NB4 (cell line): ENCODE results near the gene GPR21.

Experiments used
- DNase-seq: peaks from one replicate; pipeline ENCODE4 v3.0.0; 2010; ENCODE audit warnings: low read depth
- H3K4me3 ChIP-seq: one replicate; pipeline ENCODE4 v1.5.1; 2011; ENCODE audit warnings: mild to moderate bottlenecking, low read depth, low read length, moderate library complexity
- MYC ChIP-seq: IDR thresholded peaks from 2 replicates; pipeline ENCODE4 v1.6.1; 2011; ENCODE audit warnings: low read depth, low read length
- POLR2A ChIP-seq: IDR thresholded peaks from 2 replicates; pipeline ENCODE4 v1.6.1; 2011; ENCODE audit warnings: mild to moderate bottlenecking; ENCODE audit not compliant: insufficient read length; ENCODE audit errors: extremely low read depth
- TF ChIP-seq, protein P1 (sequence below): IDR thresholded peaks from one replicate; pipeline ENCODE4 v1.5.1; 2012; ENCODE audit warnings: low read depth, low read length
- TF ChIP-seq, protein P2 (sequence below): IDR thresholded peaks from 2 replicates; pipeline ENCODE4 v1.6.1; 2011; ENCODE audit warnings: low read depth, low read length

GPR21 gene

GRCh38 chr9:123053046-123053445 is 19.6 kb downstream of the GPR21 start:
- H3K4me3 ChIP-seq: no peak overlapping the region
- no peak for TF ChIP-seq MYC
- TF ChIP-seq, protein P1, sequence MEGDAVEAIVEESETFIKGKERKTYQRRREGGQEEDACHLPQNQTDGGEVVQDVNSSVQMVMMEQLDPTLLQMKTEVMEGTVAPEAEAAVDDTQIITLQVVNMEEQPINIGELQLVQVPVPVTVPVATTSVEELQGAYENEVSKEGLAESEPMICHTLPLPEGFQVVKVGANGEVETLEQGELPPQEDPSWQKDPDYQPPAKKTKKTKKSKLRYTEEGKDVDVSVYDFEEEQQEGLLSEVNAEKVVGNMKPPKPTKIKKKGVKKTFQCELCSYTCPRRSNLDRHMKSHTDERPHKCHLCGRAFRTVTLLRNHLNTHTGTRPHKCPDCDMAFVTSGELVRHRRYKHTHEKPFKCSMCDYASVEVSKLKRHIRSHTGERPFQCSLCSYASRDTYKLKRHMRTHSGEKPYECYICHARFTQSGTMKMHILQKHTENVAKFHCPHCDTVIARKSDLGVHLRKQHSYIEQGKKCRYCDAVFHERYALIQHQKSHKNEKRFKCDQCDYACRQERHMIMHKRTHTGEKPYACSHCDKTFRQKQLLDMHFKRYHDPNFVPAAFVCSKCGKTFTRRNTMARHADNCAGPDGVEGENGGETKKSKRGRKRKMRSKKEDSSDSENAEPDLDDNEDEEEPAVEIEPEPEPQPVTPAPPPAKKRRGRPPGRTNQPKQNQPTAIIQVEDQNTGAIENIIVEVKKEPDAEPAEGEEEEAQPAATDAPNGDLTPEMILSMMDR: no peak
- DNase-seq: no peak

GRCh38 chr9:123053711-123054110 is 20.2 kb downstream of the GPR21 start:
- H3K4me3 ChIP-seq: no peak overlapping the region
- TF ChIP-seq, protein P2, sequence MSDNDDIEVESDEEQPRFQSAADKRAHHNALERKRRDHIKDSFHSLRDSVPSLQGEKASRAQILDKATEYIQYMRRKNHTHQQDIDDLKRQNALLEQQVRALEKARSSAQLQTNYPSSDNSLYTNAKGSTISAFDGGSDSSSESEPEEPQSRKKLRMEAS: no peak
- DNase-seq: no peak

- TF ChIP-seq, protein P1: no peak
- TF ChIP-seq, protein P2: no peak
- no peak for TF ChIP-seq POLR2A
- no peak for TF ChIP-seq MYC
- DNase-seq: no peak
- H3K4me3 ChIP-seq: no peak overlapping the region
These were observed 25.4 kb downstream of the GPR21 start for GRCh38 chr9:123058834-123059233.

DNA sequence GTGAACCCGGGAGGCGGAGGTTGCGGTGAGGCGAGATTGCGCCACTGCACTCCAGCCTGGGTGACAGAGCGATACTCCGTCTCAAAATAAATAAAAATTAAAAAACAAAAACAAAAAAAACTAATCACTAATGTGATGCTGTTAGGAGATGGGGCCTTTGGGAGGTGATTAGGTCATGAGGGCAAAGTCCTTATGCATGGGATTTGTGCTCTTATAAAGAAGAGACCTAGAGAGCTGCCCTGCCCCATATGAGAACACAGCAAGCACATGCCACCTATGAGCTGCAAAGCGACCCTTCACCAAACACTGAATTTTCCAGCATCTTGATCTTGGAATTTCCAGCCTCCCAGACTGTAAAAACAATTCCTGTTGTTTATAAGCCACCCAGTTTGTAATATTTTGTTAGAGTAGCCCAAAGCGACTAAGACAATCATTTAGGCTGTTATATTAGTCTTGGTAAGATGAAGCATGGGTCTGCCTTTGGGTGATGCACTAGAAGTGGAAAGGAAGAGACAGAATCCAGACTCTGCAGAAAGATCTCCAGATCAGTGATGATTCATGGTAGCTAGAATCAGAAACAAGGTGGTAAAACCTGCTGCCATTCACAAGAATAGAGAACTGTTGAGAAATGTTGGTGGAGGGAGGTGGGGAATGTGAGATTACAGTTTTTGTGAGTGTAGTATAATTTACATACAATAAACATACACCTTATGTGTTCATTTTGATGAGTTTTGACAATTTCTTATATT is 26.2 kb downstream of the GPR21 start:
- TF ChIP-seq, protein P2: no peak
- TF ChIP-seq MYC (no peak), POLR2A (no peak)
- TF ChIP-seq, protein P1: no peak
- no peak overlapping the region for H3K4me3 ChIP-seq
- no peak for DNase-seq

DNA sequence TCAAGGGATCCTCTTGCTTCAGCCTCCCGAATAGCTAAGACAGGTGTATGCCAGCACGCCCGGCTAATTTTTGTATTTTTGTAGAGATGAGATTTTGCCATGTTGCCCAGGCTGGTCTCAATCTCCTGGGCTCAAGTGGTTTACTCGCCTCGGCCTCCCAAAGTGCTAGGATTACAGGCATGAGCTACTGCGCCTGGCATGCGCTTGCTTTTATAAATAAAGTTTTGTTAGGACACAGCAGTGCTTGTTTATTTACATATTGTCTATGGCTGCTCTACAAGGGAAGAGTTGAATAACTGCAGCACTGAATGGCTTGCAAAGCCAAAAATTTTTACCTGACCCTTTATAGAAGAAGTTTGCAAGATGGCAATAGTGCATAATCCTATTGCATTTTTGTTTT is 27.7 kb downstream of the GPR21 start:
- TF ChIP-seq, protein P2: no peak
- no peak for TF ChIP-seq POLR2A
- TF ChIP-seq MYC: no peak
- TF ChIP-seq, protein P1: no peak
- no peak for DNase-seq
- H3K4me3 ChIP-seq: no peak overlapping the region

DNA sequence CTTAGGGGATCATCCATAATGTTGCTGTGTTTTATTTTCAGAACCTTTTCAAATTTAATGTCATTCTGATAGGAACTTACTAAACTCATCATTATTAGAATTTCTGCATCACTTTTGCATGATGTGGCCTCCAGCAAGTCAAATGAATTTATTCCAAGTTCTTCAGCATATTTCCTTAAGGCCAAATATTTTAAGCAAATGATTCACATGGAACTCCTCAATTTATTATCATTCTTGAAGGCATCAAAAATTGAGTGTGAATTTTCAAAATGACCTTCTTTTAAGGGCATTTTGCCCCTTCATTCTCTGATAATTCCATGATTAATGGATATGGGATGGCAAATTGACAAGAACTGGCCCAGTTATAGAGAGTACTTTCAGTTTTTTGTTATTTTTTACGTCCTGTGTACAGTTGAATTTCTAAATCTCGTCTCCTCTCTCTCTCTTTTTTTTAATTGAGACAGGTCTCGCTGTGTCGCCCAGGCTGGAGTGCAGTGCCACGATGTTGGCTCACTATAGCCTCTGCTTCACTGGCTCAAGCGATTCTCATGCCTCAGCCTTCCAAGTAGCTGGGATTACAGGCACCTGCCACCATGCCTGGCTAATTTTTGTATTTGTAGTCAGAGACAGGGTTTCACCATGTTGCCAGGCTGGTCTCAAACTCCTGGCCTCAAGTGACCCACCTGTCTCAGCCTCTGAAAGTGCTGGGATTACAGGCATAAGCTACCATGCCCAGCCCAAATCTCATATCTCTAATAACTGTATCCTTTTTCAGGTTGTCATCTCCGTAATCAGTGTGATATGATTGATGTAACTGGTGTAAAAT is 29.1 kb downstream of the GPR21 start:
- DNase-seq: no peak
- no peak overlapping the region for H3K4me3 ChIP-seq
- TF ChIP-seq, protein P1: no peak
- no peak for TF ChIP-seq POLR2A
- TF ChIP-seq, protein P2: no peak
- no peak for TF ChIP-seq MYC
